ENCODE data around the gene LINGO4. TPM values are rescaled to one million over a fixed set of nuclear protein-coding genes. Genes with fewer than 3 reads are reported as not detected.

Gene LINGO4
- total RNA-seq, 1 donor from 2014 or later = 0.13 TPM

DNA sequence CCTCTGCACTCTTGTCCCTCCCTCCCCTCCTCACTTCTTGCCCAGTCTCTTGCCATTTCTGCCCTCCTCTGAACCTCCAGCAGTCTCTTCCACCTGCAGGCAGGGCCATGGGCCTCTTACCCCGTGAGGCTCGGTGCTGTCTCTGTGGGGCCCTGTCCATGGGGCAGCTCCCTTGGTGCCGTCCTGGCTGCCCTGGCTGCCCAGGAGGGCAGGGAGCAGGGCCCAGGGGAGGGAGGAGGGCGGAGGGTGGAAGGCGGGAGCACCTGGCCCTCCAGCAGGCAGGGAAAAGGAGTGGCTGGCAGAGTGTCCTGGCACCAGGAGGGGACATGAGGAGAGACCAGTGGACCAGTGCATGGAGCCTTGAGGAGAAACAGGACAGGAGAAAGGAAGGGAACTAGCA lies 26.4 kb upstream of the LINGO4 start, which contains the start of gene RORC:
RORC (minus strand) TSS at position 198 of the 400 bp plus-strand sequence; CDS start at position 160, 38 bp downstream.
- TF ChIP-seq, protein P1, sequence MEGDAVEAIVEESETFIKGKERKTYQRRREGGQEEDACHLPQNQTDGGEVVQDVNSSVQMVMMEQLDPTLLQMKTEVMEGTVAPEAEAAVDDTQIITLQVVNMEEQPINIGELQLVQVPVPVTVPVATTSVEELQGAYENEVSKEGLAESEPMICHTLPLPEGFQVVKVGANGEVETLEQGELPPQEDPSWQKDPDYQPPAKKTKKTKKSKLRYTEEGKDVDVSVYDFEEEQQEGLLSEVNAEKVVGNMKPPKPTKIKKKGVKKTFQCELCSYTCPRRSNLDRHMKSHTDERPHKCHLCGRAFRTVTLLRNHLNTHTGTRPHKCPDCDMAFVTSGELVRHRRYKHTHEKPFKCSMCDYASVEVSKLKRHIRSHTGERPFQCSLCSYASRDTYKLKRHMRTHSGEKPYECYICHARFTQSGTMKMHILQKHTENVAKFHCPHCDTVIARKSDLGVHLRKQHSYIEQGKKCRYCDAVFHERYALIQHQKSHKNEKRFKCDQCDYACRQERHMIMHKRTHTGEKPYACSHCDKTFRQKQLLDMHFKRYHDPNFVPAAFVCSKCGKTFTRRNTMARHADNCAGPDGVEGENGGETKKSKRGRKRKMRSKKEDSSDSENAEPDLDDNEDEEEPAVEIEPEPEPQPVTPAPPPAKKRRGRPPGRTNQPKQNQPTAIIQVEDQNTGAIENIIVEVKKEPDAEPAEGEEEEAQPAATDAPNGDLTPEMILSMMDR (IDR thresholded peaks at IDR 0.05; ENCODE audit: unreplicated experiment) = no peak
- no peak within 1 kb of the TSS for H3K27ac Mint-ChIP-seq (ENCODE audit: unreplicated experiment)
- no peak within 1 kb of the TSS for H3K4me3 Mint-ChIP-seq (ENCODE audit: unreplicated experiment)
- H3K36me3 Mint-ChIP-seq (ENCODE audit: low read depth, unreplicated experiment) = peaks cover 3% of the 10 kb centered on the region
- no peak for DNase-seq (ENCODE audit: low spot score)
- peaks cover 48% of the 10 kb centered on the region for H3K4me1 Mint-ChIP-seq (ENCODE audit: unreplicated experiment)
- peaks cover 15% of the 10 kb centered on the region for H3K27me3 Mint-ChIP-seq (ENCODE audit: unreplicated experiment)
- H3K9me3 Mint-ChIP-seq (ENCODE audit: unreplicated experiment) = no peaks in the 10 kb centered on the region

DNA sequence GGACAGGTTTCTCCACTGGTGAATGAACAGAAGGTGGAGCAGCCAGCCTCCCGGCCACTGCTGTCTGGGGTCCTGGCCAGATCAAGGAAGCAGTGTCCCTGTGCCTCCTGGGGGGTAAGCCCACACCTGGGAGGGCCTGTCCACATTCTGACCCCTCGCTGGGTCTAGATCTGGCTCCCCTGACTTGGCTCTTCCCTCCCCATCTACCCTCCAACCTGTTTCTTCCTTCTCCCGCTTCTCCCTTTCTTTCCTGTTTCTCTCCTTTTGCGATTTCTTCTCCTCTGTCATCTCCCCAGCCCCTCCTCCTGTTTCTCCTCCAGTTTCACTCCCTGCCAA lies 26.0 kb upstream of the LINGO4 start:
- TF ChIP-seq, protein P1 (IDR thresholded peaks at IDR 0.05; ENCODE audit: unreplicated experiment) = no peak
- Mint-ChIP-seq H3K9me3 (ENCODE audit: unreplicated experiment) (no peaks in the 10 kb centered on the region), H3K36me3 (ENCODE audit: low read depth, unreplicated experiment) (no peaks in the 10 kb centered on the region), H3K27ac (ENCODE audit: unreplicated experiment) (no peak overlapping the region), H3K27me3 (ENCODE audit: unreplicated experiment) (peaks cover 11% of the 10 kb centered on the region), H3K4me3 (ENCODE audit: unreplicated experiment) (no peak overlapping the region), H3K4me1 (ENCODE audit: unreplicated experiment) (peaks cover 48% of the 10 kb centered on the region)
- no peak for DNase-seq (ENCODE audit: low spot score)

DNA sequence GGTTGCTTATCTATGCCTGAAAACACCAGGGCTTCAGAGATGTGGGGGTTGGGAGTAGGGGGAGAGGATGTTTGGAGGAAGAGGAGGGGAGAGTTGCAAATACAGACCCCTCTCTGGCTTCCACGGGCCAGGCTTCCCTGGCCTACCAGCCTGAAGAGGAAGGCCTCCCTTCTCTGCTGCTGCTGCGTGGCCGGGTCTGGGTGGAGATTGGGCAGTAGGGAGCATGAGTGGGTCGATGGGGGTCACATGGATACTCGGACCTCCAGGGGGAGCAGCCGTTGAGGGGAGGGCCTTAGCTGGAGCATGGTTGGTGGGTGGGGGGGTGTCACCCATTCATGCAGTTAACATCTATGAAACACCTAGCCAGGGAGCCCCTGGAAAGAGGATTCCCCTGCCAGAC lies 24.8 kb upstream of the LINGO4 start:
- H3K27ac Mint-ChIP-seq (ENCODE audit: unreplicated experiment) = peak overlapping the region; percentile 84
- no peaks in the 10 kb centered on the region for H3K36me3 Mint-ChIP-seq (ENCODE audit: low read depth, unreplicated experiment)
- peaks cover 54% of the 10 kb centered on the region for H3K4me1 Mint-ChIP-seq (ENCODE audit: unreplicated experiment)
- peaks cover 10% of the 10 kb centered on the region for H3K27me3 Mint-ChIP-seq (ENCODE audit: unreplicated experiment)
- TF ChIP-seq, protein P1 (IDR thresholded peaks at IDR 0.05; ENCODE audit: unreplicated experiment) = no peak
- H3K4me3 Mint-ChIP-seq (ENCODE audit: unreplicated experiment) = peak overlapping the region; percentile 37
- H3K9me3 Mint-ChIP-seq (ENCODE audit: unreplicated experiment) = no peaks in the 10 kb centered on the region
- DNase-seq (ENCODE audit: low spot score) = no peak

DNA sequence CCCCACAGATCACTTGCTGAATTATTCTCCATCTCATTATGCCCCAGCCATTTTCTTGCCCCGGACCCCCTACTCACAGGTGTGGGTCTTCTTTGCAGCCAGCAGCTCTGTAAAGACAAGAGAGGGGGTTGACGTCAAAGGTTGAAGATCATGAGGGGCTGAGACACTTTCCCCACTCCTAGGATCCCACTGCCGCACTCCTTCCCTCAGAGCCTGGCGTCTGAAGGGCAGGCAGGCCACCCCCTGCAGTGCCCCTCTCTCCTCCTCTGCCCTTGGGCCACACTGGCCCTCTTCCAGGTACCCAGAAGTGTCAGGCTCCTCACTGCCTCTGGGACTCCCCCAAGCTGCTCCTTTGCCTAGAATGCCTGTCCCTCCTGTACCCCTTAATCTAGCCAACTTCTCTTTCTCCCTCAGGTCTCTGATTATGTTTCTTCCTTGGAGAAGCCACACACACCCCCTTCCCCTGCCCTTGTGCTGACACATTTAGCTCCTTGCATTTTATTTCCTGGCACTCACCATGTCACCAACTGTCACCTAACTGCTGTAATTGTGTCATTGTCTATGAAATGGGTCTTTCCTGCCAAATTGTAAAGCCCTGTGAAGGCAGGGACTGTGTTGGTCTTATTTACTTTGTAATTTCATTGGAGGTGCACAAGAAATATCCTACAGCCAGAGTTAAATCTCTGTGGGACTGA lies 24.3 kb upstream of the LINGO4 start:
- no peaks in the 10 kb centered on the region for H3K36me3 Mint-ChIP-seq (ENCODE audit: low read depth, unreplicated experiment)
- TF ChIP-seq, protein P1 (IDR thresholded peaks at IDR 0.05; ENCODE audit: unreplicated experiment) = no peak
- no peaks in the 10 kb centered on the region for H3K9me3 Mint-ChIP-seq (ENCODE audit: unreplicated experiment)
- H3K27me3 Mint-ChIP-seq (ENCODE audit: unreplicated experiment) = peaks cover 10% of the 10 kb centered on the region
- peaks cover 60% of the 10 kb centered on the region for H3K4me1 Mint-ChIP-seq (ENCODE audit: unreplicated experiment)
- H3K27ac Mint-ChIP-seq (ENCODE audit: unreplicated experiment) = peak overlapping the region; percentile 84
- DNase-seq (ENCODE audit: low spot score) = no peak
- peak overlapping the region; percentile 52 for H3K4me3 Mint-ChIP-seq (ENCODE audit: unreplicated experiment)

DNA sequence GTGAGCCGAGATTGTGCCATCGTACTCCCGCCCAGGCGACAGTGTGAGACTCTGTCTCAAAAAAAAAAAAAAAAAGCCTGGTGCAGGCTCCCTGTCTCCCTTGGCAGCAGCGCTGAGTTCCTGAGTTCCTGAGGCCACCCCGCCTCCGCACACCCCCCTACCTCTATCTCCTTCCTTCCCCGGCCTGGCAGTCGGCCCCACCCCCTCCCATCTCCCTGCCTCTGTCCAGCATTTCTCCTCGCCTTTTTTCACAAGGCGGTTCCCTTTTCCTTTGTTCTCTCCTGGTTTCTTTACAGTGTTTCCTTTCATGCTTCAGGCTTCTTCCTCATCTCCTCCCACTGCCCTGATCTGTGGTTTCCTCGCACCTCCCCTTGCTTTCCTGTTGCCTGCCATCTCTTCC lies 23.7 kb upstream of the LINGO4 start:
- Mint-ChIP-seq H3K4me1 (ENCODE audit: unreplicated experiment) (peaks cover 61% of the 10 kb centered on the region), H3K27ac (ENCODE audit: unreplicated experiment) (peak overlapping the region; percentile 84), H3K9me3 (ENCODE audit: unreplicated experiment) (no peaks in the 10 kb centered on the region), H3K36me3 (ENCODE audit: low read depth, unreplicated experiment) (peaks cover 2% of the 10 kb centered on the region), H3K27me3 (ENCODE audit: unreplicated experiment) (peaks cover 10% of the 10 kb centered on the region), H3K4me3 (ENCODE audit: unreplicated experiment) (peak overlapping the region; percentile 52)
- peak; percentile 69 for DNase-seq (ENCODE audit: low spot score)
- TF ChIP-seq, protein P1 (IDR thresholded peaks at IDR 0.05; ENCODE audit: unreplicated experiment) = no peak
